ENCODE measurements around the gene ZNF639. TPM values are rescaled to one million over a fixed set of nuclear protein-coding genes. Genes with fewer than 3 reads are reported as not detected.

The ZNF639 gene
- total and polyA plus RNA-seq, 9 of the 15 experiments (the other 6 are each of a cell fraction or from before 2014, with no cell fraction given), result 17.6 to 88.1 (median 53.7) TPM

DNA sequence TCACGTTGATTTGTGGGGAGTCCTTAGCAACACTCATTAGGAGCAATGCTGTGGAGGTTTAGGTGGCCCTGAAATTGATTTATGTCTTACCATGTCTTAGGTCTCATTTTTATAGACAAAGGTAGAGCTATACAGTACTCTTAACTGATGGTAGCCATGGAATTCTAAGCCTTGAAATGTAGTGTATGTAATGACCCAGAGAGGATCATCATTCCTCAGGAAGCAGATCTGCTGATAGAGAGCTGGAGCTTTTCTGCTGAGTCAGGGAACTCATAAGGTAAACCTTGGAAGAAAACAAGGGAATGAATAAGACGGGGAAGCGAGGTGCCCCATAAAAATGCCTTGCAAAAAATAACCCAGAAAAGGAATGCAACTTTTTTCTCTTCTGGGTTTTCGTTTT lies 34.0 kb upstream of the ZNF639 start (continued):
- no peak for TF ChIP-seq ZNF311 (CRISPR knock-in tag; IDR thresholded peaks at IDR 0.05)
- peak; percentile 41; the same call in 1 of the 2 replicates for TF ChIP-seq SMARCE1 (IDR thresholded peaks at IDR 0.05)
- TF ChIP-seq CTBP1 (IDR thresholded peaks at IDR 0.05; ENCODE audit: borderline replicate concordance), result peak; percentile 72; the same call in 1 of the 2 replicates
- peak in 1 of 2 experiments; percentile 49; a peak in 1 of 4 replicates for TF ChIP-seq RCOR1 (IDR thresholded peaks at IDR 0.05; ENCODE audit: borderline replicate concordance in 1 of 2, low read depth in 2 of 2, low read length in 2 of 2)
- TF ChIP-seq, protein P1, sequence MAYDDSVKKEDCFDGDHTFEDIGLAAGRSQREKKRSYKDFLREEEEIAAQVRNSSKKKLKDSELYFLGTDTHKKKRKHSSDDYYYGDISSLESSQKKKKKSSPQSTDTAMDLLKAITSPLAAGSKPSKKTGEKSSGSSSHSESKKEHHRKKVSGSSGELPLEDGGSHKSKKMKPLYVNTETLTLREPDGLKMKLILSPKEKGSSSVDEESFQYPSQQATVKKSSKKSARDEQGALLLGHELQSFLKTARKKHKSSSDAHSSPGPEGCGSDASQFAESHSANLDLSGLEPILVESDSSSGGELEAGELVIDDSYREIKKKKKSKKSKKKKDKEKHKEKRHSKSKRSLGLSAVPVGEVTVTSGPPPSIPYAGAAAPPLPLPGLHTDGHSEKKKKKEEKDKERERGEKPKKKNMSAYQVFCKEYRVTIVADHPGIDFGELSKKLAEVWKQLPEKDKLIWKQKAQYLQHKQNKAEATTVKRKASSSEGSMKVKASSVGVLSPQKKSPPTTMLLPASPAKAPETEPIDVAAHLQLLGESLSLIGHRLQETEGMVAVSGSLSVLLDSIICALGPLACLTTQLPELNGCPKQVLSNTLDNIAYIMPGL (CRISPR knock-in tag; IDR thresholded peaks at IDR 0.05), result no peak
- TF ChIP-seq ATF1 (CRISPR knock-in tag; IDR thresholded peaks at IDR 0.05), result no peak
- peak; percentile 27; the same call in 1 of the 2 replicates for TF ChIP-seq ATF1 (tag; IDR thresholded peaks at IDR 0.05)
- TF ChIP-seq RB1 (IDR thresholded peaks at IDR 0.05; ENCODE audit: low read depth), result peak; percentile 14; the same call in 1 of the 2 replicates
- TF ChIP-seq, protein P2, sequence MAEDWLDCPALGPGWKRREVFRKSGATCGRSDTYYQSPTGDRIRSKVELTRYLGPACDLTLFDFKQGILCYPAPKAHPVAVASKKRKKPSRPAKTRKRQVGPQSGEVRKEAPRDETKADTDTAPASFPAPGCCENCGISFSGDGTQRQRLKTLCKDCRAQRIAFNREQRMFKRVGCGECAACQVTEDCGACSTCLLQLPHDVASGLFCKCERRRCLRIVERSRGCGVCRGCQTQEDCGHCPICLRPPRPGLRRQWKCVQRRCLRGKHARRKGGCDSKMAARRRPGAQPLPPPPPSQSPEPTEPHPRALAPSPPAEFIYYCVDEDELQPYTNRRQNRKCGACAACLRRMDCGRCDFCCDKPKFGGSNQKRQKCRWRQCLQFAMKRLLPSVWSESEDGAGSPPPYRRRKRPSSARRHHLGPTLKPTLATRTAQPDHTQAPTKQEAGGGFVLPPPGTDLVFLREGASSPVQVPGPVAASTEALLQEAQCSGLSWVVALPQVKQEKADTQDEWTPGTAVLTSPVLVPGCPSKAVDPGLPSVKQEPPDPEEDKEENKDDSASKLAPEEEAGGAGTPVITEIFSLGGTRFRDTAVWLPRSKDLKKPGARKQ (CRISPR knock-in tag; IDR thresholded peaks at IDR 0.05), result no peak
- no peak for TF ChIP-seq ZNF830 (CRISPR knock-in tag; IDR thresholded peaks at IDR 0.05)
- TF ChIP-seq MAFF (IDR thresholded peaks at IDR 0.05; ENCODE audit: low read length), result peak; percentile 99
- TF ChIP-seq FOS (IDR thresholded peaks at IDR 0.05; ENCODE audit: extremely low read depth, insufficient read length), result no peak
- TF ChIP-seq, protein P3, sequence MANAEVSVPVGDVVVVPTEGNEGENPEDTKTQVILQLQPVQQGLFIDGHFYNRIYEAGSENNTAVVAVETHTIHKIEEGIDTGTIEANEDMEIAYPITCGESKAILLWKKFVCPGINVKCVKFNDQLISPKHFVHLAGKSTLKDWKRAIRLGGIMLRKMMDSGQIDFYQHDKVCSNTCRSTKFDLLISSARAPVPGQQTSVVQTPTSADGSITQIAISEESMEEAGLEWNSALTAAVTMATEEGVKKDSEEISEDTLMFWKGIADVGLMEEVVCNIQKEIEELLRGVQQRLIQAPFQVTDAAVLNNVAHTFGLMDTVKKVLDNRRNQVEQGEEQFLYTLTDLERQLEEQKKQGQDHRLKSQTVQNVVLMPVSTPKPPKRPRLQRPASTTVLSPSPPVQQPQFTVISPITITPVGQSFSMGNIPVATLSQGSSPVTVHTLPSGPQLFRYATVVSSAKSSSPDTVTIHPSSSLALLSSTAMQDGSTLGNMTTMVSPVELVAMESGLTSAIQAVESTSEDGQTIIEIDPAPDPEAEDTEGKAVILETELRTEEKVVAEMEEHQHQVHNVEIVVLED (CRISPR knock-in tag; IDR thresholded peaks at IDR 0.05), result no peak
- TF ChIP-seq C11orf30 (IDR thresholded peaks at IDR 0.05; ENCODE audit: low read depth), result peak; percentile 99
- TF ChIP-seq ZNF780A (CRISPR knock-in tag; IDR thresholded peaks at IDR 0.05), result no peak
- TF ChIP-seq DPF2 (IDR thresholded peaks at IDR 0.05), result peak; percentile 73
- no peak for TF ChIP-seq NONO (IDR thresholded peaks at IDR 0.05; ENCODE audit: low read depth in 2 of 2, low read length in 1 of 2)
- no peak for TF ChIP-seq RNF2 (IDR thresholded peaks at IDR 0.05)
- TF ChIP-seq PTRF (tag; IDR thresholded peaks at IDR 0.05), result no peak
- peak; percentile 23; the same call in 1 of the 2 replicates for TF ChIP-seq MTA1 (IDR thresholded peaks at IDR 0.05; ENCODE audit: borderline replicate concordance)
- TF ChIP-seq MEIS2 (IDR thresholded peaks at IDR 0.05; ENCODE audit: partially characterized antibody), result peak; percentile 87
- peak in 1 of 2 experiments; percentile 36; a peak in 1 of 4 replicates for TF ChIP-seq TRIM24 (IDR thresholded peaks at IDR 0.05)
- no peak for TF ChIP-seq ZC3H8 (IDR thresholded peaks at IDR 0.05)
- TF ChIP-seq CREBBP (IDR thresholded peaks at IDR 0.05; ENCODE audit: low read depth, low read length), result no peak
- TF ChIP-seq, protein P4, sequence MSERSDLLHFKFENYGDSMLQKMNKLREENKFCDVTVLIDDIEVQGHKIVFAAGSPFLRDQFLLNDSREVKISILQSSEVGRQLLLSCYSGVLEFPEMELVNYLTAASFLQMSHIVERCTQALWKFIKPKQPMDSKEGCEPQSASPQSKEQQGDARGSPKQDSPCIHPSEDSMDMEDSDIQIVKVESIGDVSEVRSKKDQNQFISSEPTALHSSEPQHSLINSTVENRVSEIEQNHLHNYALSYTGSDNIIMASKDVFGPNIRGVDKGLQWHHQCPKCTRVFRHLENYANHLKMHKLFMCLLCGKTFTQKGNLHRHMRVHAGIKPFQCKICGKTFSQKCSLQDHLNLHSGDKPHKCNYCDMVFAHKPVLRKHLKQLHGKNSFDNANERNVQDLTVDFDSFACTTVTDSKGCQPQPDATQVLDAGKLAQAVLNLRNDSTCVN (CRISPR knock-in tag; IDR thresholded peaks at IDR 0.05), result no peak
- TF ChIP-seq SOX6 (IDR thresholded peaks at IDR 0.05), result peak; percentile 36; the same call in 1 of the 2 replicates

Data from K562 (cell line).